HEK293T (cell line): ENCODE data around the gene ZNF562.

Experiments
- BHLHE40 ChIP-seq: fragments of 450-650 bp; IDR thresholded peaks from 2 replicates; pipeline ENCODE4 v1.6.1; 2016; ENCODE audit warnings: mild to moderate bottlenecking, moderate library complexity, borderline replicate concordance
- ELF4 ChIP-seq: fragments of 450-650 bp; IDR thresholded peaks from 2 replicates; pipeline ENCODE4 v1.6.1; 2017; ENCODE audit warnings: antibody characterized with exemption
- FOXK2 ChIP-seq: fragments of 450-650 bp; IDR thresholded peaks from 2 replicates; pipeline ENCODE4 v1.6.1; 2016; ENCODE audit warnings: mild to moderate bottlenecking
- LEF1 ChIP-seq: fragments of 450-650 bp; IDR thresholded peaks from 2 replicates; pipeline ENCODE4 v1.6.1; 2017; ENCODE audit warnings: mild to moderate bottlenecking, borderline replicate concordance
- SP1 ChIP-seq: fragments of 450-650 bp; IDR thresholded peaks from 2 replicates; pipeline ENCODE4 v1.6.1; 2017
- SUZ12 ChIP-seq: fragments of 450-650 bp; IDR thresholded peaks from 2 replicates; pipeline ENCODE4 v1.6.1; 2016; ENCODE audit warnings: mild to moderate bottlenecking
- TARDBP ChIP-seq: fragments of 450-650 bp; IDR thresholded peaks from 2 replicates; pipeline ENCODE4 v1.6.1; 2016
- TF ChIP-seq, protein P1 (sequence below): fragments of 450-650 bp; IDR thresholded peaks from 2 replicates; pipeline ENCODE4 v1.6.1; 2016

DNA sequence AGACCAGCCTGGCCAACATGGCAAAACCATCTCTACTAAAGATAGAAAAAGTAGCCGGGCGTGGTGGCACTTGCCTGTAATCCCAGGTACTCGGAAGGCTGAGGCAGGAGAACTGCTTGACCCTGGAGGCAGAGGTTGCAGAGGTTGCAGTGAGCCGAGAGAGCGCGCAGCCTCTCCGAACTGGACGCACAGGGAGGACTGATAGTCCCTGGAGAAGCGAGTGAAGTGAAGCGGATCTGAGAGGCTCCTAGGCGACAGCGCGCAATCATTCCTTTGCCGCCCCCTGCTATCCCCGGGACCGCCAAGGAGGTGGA is 54.1 kb downstream of the ZNF562 start:
- TF ChIP-seq LEF1 (no peak), TARDBP (no peak), FOXK2 (no peak), SUZ12 (no peak), ELF4 (no peak), SP1 (no peak), BHLHE40 (no peak)
- TF ChIP-seq, protein P1, sequence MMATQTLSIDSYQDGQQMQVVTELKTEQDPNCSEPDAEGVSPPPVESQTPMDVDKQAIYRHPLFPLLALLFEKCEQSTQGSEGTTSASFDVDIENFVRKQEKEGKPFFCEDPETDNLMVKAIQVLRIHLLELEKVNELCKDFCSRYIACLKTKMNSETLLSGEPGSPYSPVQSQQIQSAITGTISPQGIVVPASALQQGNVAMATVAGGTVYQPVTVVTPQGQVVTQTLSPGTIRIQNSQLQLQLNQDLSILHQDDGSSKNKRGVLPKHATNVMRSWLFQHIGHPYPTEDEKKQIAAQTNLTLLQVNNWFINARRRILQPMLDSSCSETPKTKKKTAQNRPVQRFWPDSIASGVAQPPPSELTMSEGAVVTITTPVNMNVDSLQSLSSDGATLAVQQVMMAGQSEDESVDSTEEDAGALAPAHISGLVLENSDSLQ = no peak
